ENCODE results near the gene BPI. TPM values are rescaled to one million over a fixed set of nuclear protein-coding genes. Genes with fewer than 3 reads are reported as not detected.

BPI gene
- total RNA-seq, 1 donor from 2014 or later: not detected

- Histone ChIP-seq H3K4me3 (no peak overlapping the region), H3K27ac (no peak overlapping the region), H3K4me1 (peaks cover 0 to under 1% of the 10 kb centered on the region in 2 donors), H3K36me3 (no peaks in the 10 kb centered on the region), H3K27me3 (no peaks in the 10 kb centered on the region), H3K9me3 (no peaks in the 10 kb centered on the region)
- intact Hi-C loops (cut with DNase I): no loop called here
- peak in 1 of 2 donors; percentile 57 for DNase-seq (ENCODE audit: low spot score in 2 of 2)
- TF ChIP-seq CTCF (IDR thresholded peaks at IDR 0.05): no peak
Measured at GRCh38 chr20:38284893-38285444, 19.0 kb upstream of the BPI start.

GRCh38 chr20:38286586-38287531 is 17.1 kb upstream of the BPI start:
- Histone ChIP-seq H3K4me3 (no peak overlapping the region), H3K27ac (no peak overlapping the region), H3K4me1 (no peaks in the 10 kb centered on the region), H3K27me3 (no peaks in the 10 kb centered on the region), H3K9me3 (no peaks in the 10 kb centered on the region), H3K36me3 (no peaks in the 10 kb centered on the region)
- intact Hi-C loops (cut with DNase I): no loop called here
- peak in 1 of 2 donors; percentile 53 for DNase-seq (ENCODE audit: low spot score in 2 of 2)
- no peak for TF ChIP-seq CTCF (IDR thresholded peaks at IDR 0.05)

GRCh38 chr20:38290829-38291814 is 12.8 kb upstream of the BPI start:
- DNase-seq (ENCODE audit: low spot score in 2 of 2): peak in 1 of 2 donors; percentile 64
- intact Hi-C loops (cut with DNase I): loop anchor here (10.0 kb wide), 1 partner anchor 236 kb away; no protein-coding TSS in a partner anchor

GRCh38 chr20:38291966-38292365 is 12.0 kb upstream of the BPI start:
- TF ChIP-seq CTCF (IDR thresholded peaks at IDR 0.05): no peak
- Histone ChIP-seq H3K9me3 (no peaks in the 10 kb centered on the region), H3K27ac (no peak overlapping the region), H3K36me3 (no peaks in the 10 kb centered on the region), H3K4me1 (no peaks in the 10 kb centered on the region), H3K27me3 (no peaks in the 10 kb centered on the region), H3K4me3 (no peak overlapping the region)
- intact Hi-C loops (cut with DNase I): loop anchor here (1.0 to 10.0 kb wide), 2 partner anchors 63 to 237 kb away; no protein-coding TSS in a partner anchor
- DNase-seq (ENCODE audit: low spot score in 2 of 2): no peak

More at GRCh38 chr20:38290829-38291814, 12.8 kb upstream of the BPI start:
- H3K27me3 ChIP-seq: no peaks in the 10 kb centered on the region
- no peaks in the 10 kb centered on the region for H3K36me3 ChIP-seq
- no peaks in the 10 kb centered on the region for H3K4me1 ChIP-seq
- no peak overlapping the region for H3K4me3 ChIP-seq
- H3K27ac ChIP-seq: no peak overlapping the region
- H3K9me3 ChIP-seq: no peaks in the 10 kb centered on the region
- TF ChIP-seq CTCF (IDR thresholded peaks at IDR 0.05): peak; percentile 29 to 51 (median 44)

GRCh38 chr20:38293491-38294065 is 10.4 kb upstream of the BPI start:
- Histone ChIP-seq H3K4me1 (peaks cover 0 to 4% of the 10 kb centered on the region in 2 donors), H3K9me3 (no peaks in the 10 kb centered on the region), H3K36me3 (no peaks in the 10 kb centered on the region), H3K4me3 (no peak overlapping the region), H3K27me3 (no peaks in the 10 kb centered on the region), H3K27ac (no peak overlapping the region)
- DNase-seq (ENCODE audit: low spot score in 2 of 2): no peak
- intact Hi-C loops (cut with DNase I): loop anchor here (10.0 kb wide), 1 partner anchor 239 kb away; no protein-coding TSS in a partner anchor
- TF ChIP-seq CTCF (IDR thresholded peaks at IDR 0.05): no peak
